ENCODE results near the gene FRY. TPM values are rescaled to one million over a fixed set of nuclear protein-coding genes. Genes with fewer than 3 reads are reported as not detected.

FRY gene
- total and polyA plus RNA-seq, 10 donors = 0.80 to 30.0 (median 23.5) TPM

- Histone ChIP-seq H3K4me3 (no peak overlapping the region), H3K9me3 (no peaks in the 10 kb centered on the region), H3K36me3 (no peaks in the 10 kb centered on the region), H3K4me1 (peaks cover 0 to 25% (median 8%) of the 10 kb centered on the region in 6 donors), H3K27ac (peak overlapping the region in 5 of 8 donors; percentile 20 to 65 (median 45)), H3K27me3 (replicated peaks in 1 of 7) (no peaks in the 10 kb centered on the region)
- TF ChIP-seq POLR2A (IDR thresholded peaks at IDR 0.05) (no peak), POLR2AphosphoS5 (IDR thresholded peaks at IDR 0.05) (no peak), CTCF (IDR thresholded peaks at IDR 0.05 in 8 of 11, conservative IDR thresholded peaks at IDR 0.05 in 3 of 11) (no peak)
- 58 to 88% (median 77%) methylated on average over 1 of the region's 1 CpG for WGBS, 5 donors
- DNase-seq = no peak
- intact Hi-C loops (cut with DNase I; ENCODE audit: low total_unique reads) = no loop called here
Observed at GRCh38 chr13:32001769-32002168, 29.8 kb upstream of the FRY start.

DNA sequence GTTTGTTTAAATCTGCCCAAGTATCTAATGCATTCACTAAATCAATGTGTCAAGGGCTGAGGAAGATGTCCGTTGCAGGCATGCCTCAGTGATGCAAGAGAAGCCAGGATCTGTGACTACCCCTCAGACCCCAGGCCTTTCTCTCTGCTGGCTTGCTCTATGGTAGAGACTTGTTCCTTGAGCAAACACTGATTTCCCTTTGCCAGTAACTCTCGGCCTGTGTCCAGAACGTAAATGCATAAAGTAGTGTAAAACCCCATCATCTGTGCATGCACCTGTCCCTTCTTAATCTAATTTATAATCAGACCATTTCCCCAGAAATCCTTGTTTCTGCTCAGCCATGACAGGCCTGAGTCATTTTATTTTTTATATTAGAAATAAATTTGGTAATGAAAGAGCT lies 28.7 kb upstream of the FRY start:
- Histone ChIP-seq H3K27me3 (replicated peaks in 1 of 7) (no peaks in the 10 kb centered on the region), H3K36me3 (no peaks in the 10 kb centered on the region), H3K27ac (no peak overlapping the region), H3K4me3 (no peak overlapping the region), H3K9me3 (no peaks in the 10 kb centered on the region), H3K4me1 (peaks cover 0 to 21% (median 7%) of the 10 kb centered on the region in 6 donors)
- TF ChIP-seq POLR2AphosphoS5 (IDR thresholded peaks at IDR 0.05) = no peak
- TF ChIP-seq CTCF (IDR thresholded peaks at IDR 0.05 in 8 of 11, conservative IDR thresholded peaks at IDR 0.05 in 3 of 11) = no peak
- TF ChIP-seq POLR2A (IDR thresholded peaks at IDR 0.05) = no peak
- 71 to 93% (median 84%) methylated on average over 3 of the region's 3 CpGs for WGBS, 5 donors
- no peak for DNase-seq
- intact Hi-C loops (cut with DNase I; ENCODE audit: low total_unique reads) = no loop called here

DNA sequence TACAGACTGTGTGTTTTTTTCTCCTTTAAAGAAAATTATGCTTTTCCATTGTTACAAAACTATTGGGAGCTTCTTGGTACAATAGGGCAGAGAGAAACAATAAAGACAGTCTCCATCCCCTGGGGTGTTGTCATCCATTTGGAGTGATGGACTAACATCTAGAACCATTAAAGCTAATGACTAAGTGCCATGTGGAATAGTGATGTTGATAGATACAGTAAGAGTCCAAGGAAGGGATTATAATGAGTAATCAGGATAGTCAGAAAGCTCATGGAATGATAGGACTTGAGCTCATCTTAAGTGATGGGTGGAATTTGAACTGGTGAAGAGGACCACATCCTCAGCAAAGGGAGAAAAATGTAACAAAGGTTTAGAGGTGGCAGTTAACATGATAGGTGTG lies 24.1 kb upstream of the FRY start:
- Histone ChIP-seq H3K27me3 (replicated peaks in 1 of 7) (no peaks in the 10 kb centered on the region), H3K27ac (no peak overlapping the region), H3K9me3 (no peaks in the 10 kb centered on the region), H3K4me1 (peaks cover 0 to 3% (median 0%) of the 10 kb centered on the region in 6 donors), H3K36me3 (no peaks in the 10 kb centered on the region), H3K4me3 (no peak overlapping the region)
- TF ChIP-seq CTCF (IDR thresholded peaks at IDR 0.05 in 8 of 11, conservative IDR thresholded peaks at IDR 0.05 in 3 of 11) = no peak
- no peak for TF ChIP-seq POLR2A (IDR thresholded peaks at IDR 0.05)
- TF ChIP-seq POLR2AphosphoS5 (IDR thresholded peaks at IDR 0.05) = no peak
- no peak for DNase-seq
- intact Hi-C loops (cut with DNase I; ENCODE audit: low total_unique reads) = no loop called here

DNA sequence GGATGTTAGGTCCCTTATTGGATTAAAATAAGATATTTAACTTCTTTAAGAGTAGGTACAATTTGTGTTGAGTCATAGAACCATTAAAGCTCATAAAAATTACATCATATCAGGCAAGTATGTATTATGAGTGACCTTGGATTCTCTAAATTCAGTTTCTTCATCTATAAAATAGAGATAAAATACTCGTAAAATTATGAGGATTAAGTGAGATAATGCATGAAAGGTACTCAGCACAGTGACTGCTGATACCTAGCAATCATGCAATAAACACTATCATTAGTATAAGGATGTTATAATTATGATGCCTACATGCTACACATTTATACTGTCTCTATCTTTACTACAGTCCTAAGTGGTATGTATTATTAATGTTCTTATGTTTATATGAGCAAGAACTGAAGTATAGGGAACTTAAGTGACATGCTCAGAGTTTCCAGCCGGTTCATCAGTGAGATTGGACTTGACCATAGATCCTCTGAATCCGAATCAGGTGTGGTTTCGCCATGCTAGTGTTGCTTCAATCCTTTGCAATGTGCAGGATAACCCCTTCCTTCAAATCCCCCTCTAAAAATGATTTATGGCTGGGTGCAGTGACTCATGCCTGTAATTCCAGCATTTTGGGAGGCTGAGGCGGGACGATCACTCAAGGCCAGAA lies 22.9 kb upstream of the FRY start:
- DNase-seq = no peak
- 91 to 96% (median 93%) methylated on average over 6 of the region's 6 CpGs for WGBS, 5 donors
- Histone ChIP-seq H3K27ac (no peak overlapping the region), H3K4me3 (no peak overlapping the region), H3K27me3 (replicated peaks in 1 of 7) (no peaks in the 10 kb centered on the region), H3K36me3 (no peaks in the 10 kb centered on the region), H3K9me3 (no peaks in the 10 kb centered on the region), H3K4me1 (peaks cover 0 to 3% (median 0%) of the 10 kb centered on the region in 6 donors)
- intact Hi-C loops (cut with DNase I; ENCODE audit: low total_unique reads) = no loop called here
- no peak for TF ChIP-seq POLR2A (IDR thresholded peaks at IDR 0.05)
- no peak for TF ChIP-seq CTCF (IDR thresholded peaks at IDR 0.05 in 8 of 11, conservative IDR thresholded peaks at IDR 0.05 in 3 of 11)
- TF ChIP-seq POLR2AphosphoS5 (IDR thresholded peaks at IDR 0.05) = no peak
